ENCODE measurements around the gene CCND2.

- TF ChIP-seq CTCF (IDR thresholded peaks at IDR 0.05; ENCODE audit: low read depth, low read length), result peak; percentile 12
- peak; percentile 17 for TF ChIP-seq POLR2A (IDR thresholded peaks at IDR 0.05; ENCODE audit: extremely low read depth, insufficient read length)
- no peak for TF ChIP-seq MAX (IDR thresholded peaks at IDR 0.05; ENCODE audit: low read depth, low read length)
Observed at GRCh38 chr12:4282892-4283511, 9.4 kb downstream of the CCND2 start.
